ENCODE data around the gene ZFYVE9.
A peak's percentile ranks its signal among the peaks of the same experiment; 100 is the strongest.

Gene ZFYVE9

DNA sequence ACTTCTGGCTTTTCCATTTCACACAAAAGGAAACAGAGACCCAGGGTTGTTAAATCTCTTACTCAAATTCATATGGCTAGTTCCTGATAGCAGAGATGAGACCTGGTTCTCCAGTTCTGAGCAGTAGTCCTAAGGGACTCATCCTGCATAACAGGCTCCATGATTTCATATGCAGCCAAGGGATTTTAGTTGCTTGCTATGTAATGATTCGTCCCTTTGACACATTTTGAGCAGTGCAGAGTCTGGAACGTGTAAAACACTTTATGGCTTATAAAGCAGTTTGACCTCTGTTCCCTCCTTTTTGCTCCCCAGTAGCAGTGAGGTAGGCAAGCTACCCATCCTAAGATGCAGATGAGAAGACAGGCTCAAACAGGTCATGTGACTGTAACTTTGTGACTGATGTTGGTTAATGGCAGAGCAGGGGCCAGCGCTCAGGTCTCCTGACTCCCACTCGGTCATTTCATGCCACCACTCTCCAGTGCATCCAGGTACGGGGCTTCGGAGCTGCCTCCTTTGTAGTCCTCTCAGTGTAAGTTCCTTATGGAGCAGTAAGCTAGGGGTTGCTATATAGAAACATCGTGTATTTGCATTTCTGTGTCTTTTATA is 199.9 kb downstream of the ZFYVE9 start:
- no peak for DNase-seq (ENCODE audit: low spot score)

DNA sequence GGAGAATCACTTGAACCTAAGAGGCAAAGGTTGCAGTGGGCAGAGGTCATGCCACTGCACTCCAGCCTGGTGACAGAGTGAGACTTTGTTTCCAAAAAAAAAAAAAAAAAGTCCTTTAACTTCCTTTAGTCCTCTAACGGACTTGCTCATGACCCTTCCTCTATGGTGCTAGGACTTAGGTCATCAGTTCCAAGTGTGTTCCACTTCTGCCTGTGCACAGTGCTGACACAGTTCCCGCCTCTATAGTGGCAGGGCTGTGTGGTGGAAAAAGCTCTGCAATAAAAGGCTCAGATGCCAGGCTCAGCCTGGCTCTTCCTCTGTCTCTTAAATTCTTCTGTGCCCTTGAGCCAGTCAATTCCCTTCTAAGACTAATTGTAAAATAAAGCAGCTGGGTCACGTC is 202.1 kb downstream of the ZFYVE9 start:
- no peak for DNase-seq (ENCODE audit: low spot score)

DNA sequence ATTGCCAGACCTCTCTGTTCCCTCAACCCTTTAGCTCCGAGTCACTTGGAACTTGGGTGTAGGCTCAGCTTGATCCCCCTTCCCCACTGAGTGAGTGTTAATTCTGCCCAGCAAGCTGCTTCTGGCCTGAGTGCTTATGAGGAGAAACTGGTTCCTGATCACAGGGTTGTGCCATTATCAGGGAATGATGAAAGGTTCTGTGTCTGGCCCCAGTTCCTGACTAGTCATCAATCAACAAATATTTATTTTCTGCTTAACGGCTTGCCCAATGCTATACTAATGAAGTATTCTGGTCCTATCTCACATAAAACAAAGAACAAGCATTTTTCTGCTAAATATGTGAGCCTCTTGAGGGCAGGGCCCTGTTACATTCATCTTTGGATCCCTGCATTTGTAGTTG is 203.4 kb downstream of the ZFYVE9 start:
- DNase-seq (ENCODE audit: low spot score), result no peak

DNA sequence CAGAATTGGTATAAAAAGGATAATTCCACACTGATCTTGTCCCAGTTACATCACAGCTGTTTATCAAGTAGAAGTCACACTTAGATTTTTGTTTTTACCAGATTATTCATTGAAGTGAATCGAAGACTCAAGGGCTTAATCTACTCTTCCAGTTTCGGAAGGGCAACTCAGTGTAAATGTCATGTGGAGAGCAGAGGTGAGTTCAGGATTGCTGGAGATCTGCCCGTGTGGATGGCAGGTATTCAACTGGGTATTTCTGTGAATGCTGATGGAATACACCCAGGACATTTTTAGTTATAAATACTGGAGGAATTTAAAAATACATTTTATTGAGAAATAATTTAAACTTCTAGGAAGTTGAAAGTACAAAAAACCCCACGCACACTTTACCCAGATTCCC is 204.8 kb downstream of the ZFYVE9 start:
- DNase-seq (ENCODE audit: low spot score), result no peak

DNA sequence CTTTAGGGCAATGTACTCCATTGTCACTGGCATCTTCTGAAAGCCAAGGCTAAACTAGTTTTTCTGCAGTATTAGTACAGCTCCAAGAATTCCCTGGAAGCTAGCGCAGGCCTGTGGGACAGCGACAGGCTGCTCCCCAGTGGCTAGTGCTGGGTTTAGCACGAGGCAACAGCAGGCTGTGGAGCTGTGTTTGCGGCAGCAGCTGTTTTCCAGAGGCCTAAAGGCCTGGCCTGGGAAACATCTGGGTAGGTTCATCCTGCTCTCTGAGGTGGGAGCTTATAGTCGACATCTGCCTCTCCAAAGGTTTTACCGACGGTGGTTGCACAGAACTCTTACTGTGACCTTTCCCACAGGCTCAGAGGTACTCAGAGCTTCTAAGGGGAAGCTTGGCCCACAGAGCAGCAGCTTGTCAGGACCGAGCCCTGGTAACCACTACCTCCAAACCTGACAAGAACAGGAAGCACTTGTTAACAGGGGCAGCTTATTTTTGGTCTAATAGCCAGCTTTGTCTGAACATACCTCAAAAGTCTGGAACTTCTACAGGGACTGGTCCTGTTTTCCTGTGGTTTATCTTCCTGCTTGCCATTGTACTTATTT is 206.9 kb downstream of the ZFYVE9 start:
- peak; percentile 74 for DNase-seq (ENCODE audit: low spot score)

DNA sequence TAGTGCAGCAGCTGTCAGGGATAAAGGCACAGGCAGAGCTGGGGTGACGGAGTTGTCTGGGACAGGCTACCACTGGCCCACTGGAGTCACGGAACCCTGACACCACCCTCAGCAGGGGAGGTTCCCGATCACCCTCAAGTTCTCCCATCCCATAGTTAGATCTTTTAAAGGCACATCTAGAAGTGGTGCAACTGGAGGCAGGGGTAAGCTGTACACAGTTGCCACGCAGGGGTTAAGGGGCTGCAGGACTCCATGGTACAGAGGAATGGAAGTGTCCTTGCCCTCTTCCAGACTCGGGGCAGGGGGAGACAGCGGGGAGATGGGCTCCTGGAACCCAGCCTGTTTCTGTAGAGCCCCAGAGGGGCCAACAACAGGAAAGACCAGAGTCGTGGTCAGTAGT is 210.8 kb downstream of the ZFYVE9 start:
- no peak for DNase-seq (ENCODE audit: low spot score)

DNA sequence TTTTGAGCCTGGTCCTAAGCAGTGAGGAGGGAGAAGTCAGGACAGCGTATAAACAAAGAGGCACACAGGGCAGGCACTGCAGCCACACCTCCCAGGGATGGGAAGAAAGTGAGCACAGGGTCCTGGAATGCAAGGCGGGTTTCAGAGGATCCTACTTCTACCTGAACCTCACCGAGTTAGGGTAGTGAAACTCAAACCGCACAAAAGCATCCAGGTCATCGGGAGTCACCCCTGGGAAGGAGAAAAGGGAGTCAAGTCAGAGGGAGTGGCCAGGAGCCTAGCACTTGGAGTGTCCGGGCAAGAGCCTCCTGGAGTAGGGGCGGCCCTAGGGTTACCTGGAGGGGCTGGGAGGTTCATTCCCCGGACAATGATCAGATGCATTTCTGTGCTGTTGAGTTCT is 213.5 kb downstream of the ZFYVE9 start:
- no peak for DNase-seq (ENCODE audit: low spot score)

DNA sequence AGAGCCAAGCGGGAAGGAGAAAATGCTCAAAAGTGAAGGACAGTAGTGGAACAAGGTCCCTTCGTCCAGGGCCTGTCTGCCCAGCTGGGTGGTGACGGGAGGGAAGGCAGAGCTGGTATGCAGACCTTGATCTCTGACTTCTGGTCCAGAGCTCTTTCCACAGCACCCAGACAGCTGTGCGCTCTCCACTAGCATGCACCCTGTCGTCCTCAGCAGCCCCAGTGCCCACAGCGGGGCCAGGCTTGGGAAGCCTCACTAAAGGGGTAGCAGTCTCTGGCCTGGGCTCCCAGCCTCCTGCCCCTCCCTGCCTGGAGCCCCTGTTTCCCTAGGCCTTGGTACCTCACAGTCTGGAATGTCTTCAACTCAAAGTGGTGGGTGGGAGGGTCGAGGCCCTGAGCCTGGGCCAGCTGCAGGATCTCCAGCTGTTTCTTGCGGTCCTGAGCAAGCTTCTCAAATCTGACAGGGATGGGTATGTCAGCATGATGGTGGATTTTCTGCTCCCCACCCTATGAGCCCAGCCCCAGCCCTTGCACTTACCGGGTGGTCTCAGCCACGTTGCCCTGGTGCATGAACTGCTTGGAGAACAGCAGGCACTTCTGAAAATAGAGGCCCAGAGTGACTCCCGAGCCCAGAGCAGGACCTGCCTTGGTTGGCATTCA is 214.1 kb downstream of the ZFYVE9 start:
- no peak for DNase-seq (ENCODE audit: low spot score)

DNA sequence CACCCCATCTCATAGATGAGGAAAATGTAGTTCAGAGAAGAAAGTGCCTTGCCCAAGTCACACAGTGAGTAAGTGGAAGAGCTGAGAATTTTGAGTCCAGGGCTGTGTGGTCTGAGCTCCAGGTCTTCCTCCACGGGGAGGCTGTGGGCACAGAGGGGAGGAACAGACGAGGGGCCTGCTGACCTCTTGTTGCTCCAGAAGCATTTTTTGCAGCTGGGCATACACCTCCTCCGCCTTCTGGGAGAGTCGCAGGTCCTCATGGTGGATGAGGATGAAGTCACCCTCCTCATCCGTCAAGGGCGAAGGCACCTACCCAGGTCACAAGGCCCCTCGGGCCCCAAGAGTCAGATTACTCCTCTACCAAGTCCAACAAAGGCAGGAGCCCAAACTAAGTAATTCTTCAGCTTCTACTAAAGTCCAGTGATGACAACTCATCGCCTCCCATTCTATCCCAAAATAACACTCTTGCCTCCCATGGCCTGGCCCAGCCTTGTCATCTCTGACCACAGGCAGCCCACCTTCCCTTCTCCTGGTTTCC is 215.0 kb downstream of the ZFYVE9 start:
- no peak for DNase-seq (ENCODE audit: low spot score)

DNA sequence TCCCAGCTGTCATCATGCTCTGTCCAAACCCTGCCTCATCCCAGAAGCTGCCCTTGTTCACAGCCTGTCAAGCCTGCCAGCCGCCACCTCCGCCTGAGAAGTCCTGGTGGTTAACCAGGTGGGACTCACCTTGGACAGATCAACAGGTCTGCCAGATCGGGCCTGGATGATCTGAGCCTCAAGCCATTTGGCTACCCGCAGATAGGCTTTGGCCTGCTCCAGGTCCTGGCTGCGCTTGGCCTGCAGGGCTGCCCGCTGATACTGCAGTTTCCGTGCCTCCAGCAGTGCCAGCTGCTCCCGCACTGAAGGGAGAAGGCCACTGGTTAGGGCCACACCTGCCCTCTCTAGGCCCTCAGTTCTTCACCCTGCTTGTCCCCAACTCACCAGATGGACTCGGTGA is 215.5 kb downstream of the ZFYVE9 start:
- no peak for DNase-seq (ENCODE audit: low spot score)

DNA sequence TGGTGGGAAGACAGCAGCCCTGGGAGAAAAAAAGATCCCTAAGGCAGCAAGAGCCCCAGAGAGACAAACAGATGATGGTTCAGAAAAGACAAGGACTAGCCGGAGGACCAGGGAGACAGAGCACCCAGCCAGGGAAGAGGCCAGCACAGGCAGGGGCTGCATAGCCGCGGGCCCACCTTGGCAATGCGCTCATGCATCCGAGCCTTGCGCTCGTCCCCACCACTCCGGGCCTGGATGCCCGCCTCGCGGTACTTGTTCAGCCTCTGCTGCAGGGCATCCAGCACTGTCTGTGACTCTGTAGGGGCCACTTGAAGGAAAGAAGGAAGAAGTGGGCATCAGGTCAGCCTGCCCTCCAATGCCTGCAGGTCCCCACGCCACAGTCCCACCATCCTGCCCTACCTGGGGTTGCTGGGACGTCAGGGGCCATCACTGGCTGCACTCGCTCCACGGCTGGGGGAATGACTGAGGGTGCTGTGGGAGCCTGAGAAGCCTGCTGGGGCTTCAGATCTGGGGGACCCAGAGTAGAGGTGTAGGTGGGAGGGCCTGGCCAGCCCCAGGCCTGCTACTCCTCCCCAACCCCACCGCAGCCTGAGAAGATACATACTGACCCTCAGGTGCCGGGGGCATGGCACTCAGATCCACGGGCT is 217.1 kb downstream of the ZFYVE9 start:
- DNase-seq (ENCODE audit: low spot score), result no peak

DNA sequence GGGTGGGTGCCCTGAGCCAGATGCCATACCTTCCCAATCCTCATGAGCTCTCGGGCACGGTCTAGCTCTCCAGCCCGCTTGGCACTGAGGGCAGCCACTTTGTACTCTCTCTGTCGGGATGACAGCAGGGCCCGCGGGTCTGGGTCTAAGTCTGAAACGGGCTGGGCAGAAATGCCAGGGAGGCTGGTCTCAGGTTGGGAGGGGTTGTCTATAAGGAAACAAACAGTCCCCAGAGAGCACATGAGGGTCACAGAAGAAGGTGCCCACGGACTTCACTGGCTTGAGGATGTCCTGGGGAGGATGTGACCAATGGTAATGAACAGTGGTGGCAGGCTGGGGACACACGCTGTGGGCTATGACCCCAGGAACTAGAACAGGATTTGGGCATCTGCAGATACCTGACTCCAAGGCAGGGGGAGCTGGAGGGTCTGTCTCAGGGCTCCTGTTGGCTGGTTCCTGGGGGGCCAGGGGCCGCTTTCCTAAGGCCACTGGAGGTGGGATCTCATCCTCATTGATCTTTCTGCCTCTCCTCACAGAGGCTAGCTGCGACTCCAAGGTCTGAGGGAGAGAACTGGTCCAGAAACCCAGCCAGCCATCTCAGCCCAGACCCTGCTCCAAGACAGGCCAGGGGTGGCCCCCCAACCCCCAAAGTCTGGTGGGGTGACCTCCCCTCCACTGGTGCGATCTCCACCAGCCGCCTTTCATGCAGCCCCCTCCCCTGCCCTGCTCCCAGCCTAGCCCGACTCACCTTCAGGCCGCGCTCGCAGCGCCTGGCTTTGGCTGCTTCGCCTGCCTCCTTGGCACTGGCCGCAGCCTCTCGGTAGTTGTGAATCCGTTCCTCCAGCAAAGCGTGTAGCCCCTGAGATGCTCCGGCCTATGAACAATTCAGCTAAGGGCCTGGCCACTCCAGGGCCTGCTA is 218.0 kb downstream of the ZFYVE9 start:
- DNase-seq (ENCODE audit: low spot score), result no peak

DNA sequence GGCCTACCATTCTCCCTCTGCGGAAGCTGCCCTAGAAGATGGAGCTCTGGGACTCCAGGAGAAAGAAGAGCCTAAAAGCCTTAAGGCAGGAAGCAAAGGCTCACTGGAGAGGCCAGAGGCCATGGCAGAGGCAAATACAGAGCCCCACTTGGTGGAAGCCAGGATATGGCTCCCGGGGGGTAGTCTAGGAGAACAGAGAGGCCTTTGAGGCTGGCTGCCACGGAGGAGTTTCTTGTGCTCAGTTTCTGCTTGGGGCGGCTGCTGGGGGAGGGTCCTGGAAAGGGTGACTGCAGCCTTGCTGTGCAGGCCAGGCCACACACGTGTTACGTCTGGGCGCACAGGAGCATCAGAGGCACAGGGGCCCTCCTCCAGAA is 218.7 kb downstream of the ZFYVE9 start:
- DNase-seq (ENCODE audit: low spot score), result no peak

DNA sequence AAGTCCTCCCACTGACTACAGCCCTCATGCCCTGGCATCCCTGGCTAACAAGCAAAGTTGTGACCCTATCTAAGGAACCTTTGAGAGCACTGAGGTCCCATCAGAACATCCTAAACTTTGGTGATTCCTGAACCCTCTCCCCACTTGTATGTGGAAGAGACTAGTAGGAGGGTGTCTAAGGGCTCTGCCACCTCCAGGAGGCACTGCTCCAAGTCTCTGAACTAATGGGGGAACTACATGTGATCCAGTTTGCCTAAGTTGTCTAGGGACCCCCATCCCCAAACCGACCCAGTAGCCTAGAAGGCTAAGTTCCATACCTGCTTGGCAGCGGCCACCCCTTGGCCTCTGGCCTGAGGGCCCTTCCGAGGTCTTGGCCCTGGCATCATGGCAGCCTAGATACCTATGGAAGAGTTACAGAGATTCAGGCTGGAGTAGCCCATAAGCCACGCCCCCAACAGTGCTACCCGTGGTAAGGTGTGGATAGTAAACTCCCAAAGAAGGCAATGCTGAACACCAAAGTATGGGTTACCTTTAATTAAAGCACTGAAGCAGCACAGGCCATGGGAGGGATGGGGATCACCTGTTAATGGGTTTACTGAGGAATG is 222.4 kb downstream of the ZFYVE9 start:
- DNase-seq (ENCODE audit: low spot score), result no peak

DNA sequence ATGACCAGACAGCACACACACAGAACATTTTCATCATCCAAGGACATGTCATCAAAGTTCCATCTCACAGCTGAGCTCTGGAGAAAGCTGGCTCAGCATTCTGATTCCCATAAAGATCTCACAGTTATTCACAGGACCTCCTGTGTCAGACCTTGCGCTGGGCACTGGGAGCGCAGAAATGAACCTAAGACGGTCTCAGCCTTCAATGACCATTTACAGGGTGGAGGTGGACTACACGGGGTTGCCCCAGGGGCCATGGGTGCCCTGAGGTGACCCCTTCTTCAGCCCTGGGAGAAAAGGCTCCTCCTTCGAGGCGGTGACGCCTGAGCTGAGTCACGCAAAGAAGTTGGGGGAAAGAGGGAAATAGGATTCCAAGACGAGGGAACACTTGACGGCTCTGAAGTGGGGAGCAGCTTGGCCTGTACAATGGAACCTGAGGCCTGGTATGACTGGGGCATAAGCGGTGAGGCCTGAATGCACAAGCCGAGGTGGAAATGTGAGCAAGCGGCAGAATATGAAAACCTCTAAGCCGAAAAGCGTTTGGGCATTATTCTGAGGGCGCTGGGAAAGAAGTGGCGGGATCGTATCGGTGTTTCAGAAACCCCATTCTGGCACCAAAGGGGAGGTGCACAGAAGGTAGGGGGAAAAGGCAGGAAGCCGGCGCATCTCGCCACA is 223.3 kb downstream of the ZFYVE9 start:
- DNase-seq (ENCODE audit: low spot score), result peak; percentile 46

DNA sequence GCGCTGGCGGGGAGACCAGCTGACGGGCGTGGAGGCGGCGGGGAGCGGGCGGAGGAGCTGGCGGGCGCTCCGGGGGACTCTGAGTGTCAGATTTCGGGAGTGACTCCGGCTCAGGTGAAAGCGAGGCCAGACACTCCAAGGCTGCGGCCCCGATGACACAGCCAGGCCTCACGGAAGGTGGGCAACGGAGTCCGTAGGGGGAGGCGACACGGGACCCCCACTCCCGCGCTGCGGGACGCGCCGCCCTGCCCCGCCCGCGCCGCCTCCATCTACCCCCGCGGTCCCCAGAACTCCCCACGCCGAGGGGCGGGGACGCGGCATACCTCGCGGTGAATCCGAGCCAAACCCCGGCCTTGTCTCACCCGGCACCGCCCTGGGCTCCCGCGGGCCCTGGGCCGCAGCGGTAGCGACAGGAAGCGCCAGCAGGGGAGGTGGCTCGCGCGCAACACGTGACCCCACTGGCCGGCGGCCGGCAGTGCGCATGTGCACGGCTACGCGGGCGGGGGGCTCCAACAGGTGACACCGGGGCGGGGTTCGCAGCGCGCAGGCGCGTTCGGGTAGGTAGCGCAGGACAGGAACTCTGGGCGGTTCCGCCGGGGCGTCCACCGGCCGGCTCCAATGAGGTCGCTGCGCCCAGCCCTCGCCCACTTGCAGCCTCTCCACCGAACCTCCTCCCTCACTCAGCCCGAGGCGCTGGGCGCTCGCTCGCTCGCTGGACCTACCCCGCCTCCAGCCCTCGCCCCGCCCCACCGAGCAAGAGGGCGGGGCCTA is 224.0 kb downstream of the ZFYVE9 start, which contains the start of gene CC2D1B:
CC2D1B (minus strand) TSS at position 460 of the 771 bp plus-strand sequence. CDS start 1,585 bp downstream, outside the sequence.
- peak; percentile 100 for DNase-seq (ENCODE audit: low spot score)

DNA sequence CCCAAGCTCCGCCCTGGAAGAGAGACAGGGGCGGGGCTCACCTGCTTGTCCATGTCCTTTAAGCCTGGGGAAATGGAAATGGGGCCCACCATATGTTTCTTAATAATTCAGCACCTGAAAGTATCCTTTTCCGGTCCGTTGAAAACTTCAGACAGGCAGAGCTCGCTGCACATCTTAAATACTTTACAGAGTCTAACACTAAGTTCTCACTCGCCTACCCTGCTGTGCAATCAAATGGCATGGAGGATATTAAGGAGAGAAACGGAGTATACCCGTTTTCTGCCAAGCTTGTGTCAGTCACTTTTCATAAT is 224.6 kb downstream of the ZFYVE9 start:
- no peak for DNase-seq (ENCODE audit: low spot score)

DNA sequence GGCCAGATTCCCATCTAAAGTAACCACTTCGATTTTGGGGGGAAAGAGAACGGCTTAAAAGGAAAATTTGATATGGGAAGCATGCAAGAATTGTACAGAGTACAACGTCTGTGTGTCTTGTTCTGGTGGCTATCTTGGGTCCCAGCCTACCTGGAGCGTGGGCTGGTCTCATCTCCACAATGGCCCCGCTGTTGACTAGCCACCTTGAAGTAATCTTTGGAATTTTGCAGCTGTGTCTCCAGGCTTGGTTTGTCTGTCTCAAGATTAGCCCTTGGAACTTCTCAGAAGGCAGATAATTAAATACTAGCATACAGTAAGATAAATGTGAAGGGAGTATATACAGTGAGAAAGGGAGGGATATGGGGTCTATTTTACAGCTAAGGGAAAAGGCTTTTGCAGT is 225.4 kb downstream of the ZFYVE9 start:
- DNase-seq (ENCODE audit: low spot score), result no peak

DNA sequence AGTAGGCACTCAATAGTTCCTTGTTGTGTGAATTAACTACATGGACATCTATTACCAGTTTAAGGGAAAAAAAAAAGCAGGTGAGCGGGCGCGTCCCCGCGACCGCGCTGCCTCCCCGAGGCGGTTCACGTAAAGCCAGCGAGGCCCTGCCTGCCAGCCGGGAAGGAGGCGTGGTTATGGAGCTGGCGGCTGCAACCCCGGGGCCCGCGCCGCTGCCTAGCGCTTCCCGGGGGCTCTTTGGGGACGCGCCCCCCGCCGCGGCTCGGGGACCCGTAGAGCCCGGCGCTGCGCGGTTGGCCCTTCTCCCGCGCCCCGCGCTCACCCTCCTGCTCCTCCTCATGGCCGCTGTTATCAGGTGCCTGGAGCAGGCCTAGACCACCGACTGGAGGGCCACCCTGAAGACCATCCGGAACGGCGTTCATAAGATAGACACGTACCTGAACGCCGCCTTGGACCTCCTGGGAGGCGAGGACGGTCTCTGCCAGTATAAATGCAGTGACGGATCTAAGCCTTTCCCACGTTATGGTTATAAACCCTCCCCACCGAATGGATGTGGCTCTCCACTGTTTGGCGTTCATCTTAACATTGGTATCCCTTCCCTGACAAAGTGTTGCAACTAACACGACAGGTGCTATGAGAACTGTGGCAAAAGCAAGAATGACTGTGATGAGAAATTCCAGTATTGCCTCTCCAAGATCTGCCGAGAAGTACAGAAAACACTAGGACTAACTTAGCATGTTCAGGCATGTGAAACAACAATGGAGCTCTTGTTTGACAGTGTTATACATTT is 226.7 kb downstream of the ZFYVE9 start:
- DNase-seq (ENCODE audit: low spot score), result peak; percentile 68

Measured in D341Med (cell line).